Testis (tissue), 2 donors: ENCODE measurements around the gene LAIR2.

ENCODE experiments used
- CTCF ChIP-seq, 3 experiments: fragments of 450-650 bp in 2 of 3; fragments of 200-600 bp in 1 of 3; sonication (generic) in 1 of 3; IDR thresholded peaks; one replicate each; pipeline ENCODE4 v1.5.1; 2016 to 2019; ENCODE audit warnings: antibody characterized with exemption in 3 of 3, mild to moderate bottlenecking in 2 of 3, moderate library complexity in 1 of 3
- POLR2A ChIP-seq: fragments of 450-650 bp; IDR thresholded peaks from one replicate; pipeline ENCODE4 v1.6.1; 2017; ENCODE audit warnings: antibody characterized with exemption, mild to moderate bottlenecking, moderate library complexity

- no peak for TF ChIP-seq CTCF (IDR thresholded peaks at IDR 0.05)
- no peak for TF ChIP-seq POLR2A
Observed at GRCh38 chr19:54523403-54523802, 20.8 kb downstream of the LAIR2 start.
